Coronary artery (tissue), 2 donors: ENCODE results near the gene RRP1B.

Source experiments
- DNase-seq: peaks from one replicate; pipeline ENCODE4 v3.0.0-alpha.2; 2017; ENCODE audit warnings: low spot score
- H3K27ac ChIP-seq, 2 donors: fragments of 200-600 bp; sonication (generic); one replicate each; pipeline ENCODE4 v1.5.1; 2016 to 2019
- H3K4me3 ChIP-seq: fragments of 200-600 bp; sonication (generic); 2 replicates; pipeline ENCODE4 v1.5.1; 2016; ENCODE audit warnings: mild to moderate bottlenecking, moderate library complexity
- TF ChIP-seq, protein P1 (sequence below): fragments of 200-600 bp; sonication (generic); IDR thresholded peaks from one replicate; pipeline ENCODE4 v1.5.1; 2019; ENCODE audit warnings: antibody characterized with exemption

RRP1B gene

GRCh38 chr21:43631411-43632107 is 27.8 kb upstream of the RRP1B start:
- Histone ChIP-seq H3K27ac (no peak overlapping the region), H3K4me3 (no peak overlapping the region)
- no peak for DNase-seq
- TF ChIP-seq, protein P1, sequence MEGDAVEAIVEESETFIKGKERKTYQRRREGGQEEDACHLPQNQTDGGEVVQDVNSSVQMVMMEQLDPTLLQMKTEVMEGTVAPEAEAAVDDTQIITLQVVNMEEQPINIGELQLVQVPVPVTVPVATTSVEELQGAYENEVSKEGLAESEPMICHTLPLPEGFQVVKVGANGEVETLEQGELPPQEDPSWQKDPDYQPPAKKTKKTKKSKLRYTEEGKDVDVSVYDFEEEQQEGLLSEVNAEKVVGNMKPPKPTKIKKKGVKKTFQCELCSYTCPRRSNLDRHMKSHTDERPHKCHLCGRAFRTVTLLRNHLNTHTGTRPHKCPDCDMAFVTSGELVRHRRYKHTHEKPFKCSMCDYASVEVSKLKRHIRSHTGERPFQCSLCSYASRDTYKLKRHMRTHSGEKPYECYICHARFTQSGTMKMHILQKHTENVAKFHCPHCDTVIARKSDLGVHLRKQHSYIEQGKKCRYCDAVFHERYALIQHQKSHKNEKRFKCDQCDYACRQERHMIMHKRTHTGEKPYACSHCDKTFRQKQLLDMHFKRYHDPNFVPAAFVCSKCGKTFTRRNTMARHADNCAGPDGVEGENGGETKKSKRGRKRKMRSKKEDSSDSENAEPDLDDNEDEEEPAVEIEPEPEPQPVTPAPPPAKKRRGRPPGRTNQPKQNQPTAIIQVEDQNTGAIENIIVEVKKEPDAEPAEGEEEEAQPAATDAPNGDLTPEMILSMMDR: no peak

DNA sequence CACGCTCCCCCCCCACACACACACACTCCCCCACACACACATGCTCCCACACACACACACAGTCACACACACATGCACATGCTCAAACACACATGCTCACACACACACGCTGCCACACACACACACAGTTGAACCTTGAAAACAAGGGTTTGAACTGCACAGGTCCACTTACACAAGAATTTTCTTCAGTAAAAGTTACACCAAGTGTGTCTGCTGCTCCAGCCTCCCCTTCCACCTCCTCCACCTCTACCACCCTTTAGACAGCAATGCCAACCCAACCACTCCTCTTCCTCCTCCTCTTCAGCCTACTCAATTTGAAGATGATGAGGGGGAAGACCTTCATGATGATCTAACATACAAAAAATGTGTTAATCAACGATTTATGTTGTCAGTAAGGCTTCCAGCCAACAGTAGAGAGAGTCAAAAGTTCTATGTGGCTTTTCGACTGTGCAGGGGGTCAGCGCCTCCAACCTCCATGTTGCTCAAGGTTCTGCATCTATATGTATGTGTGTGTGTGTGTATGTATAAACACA is 26.9 kb upstream of the RRP1B start:
- H3K4me3 ChIP-seq: no peak overlapping the region
- H3K27ac ChIP-seq: no peak overlapping the region
- TF ChIP-seq, protein P1: no peak
- DNase-seq: no peak

DNA sequence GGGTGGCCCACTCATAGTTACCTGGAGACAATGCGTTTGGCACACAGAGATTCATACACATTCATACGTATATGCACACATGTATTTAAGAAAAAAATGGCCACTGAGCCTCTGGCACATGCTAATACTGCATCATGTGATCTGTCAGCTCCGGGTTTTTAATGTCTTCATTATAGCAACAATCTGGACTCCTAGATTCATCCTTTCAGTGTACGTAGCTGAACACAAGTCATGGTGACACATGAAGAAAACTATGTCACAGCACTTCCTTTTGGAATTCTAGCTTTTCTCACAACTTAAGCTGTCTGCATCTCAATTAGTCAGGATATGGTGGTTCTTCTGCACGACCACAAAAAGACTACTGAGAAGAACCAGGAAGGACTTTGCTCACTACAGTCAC is 24.7 kb upstream of the RRP1B start:
- TF ChIP-seq, protein P1: no peak
- Histone ChIP-seq H3K27ac (no peak overlapping the region), H3K4me3 (no peak overlapping the region)
- DNase-seq: no peak

DNA sequence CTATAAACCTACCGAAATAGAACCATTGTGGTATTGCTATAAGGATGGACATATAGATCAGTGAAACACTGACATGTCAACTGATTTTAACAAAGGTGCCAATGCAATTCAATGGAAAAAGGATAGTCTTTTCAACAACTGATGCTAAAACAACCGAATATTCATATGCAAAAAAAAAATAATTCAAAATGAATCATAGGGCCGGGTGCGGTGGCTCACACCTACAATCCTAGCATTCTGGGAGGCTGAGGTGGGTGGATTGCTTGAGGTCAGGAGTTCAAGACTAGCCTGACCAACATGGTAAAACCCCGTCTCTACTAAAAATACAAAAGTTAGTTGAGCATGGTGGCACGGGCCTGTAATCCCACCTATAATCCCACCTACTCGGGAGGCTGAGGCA is 23.9 kb upstream of the RRP1B start:
- Histone ChIP-seq H3K27ac (no peak overlapping the region), H3K4me3 (no peak overlapping the region)
- TF ChIP-seq, protein P1: no peak
- DNase-seq: no peak

GRCh38 chr21:43637530-43638158 is 21.7 kb upstream of the RRP1B start:
- DNase-seq: no peak
- Histone ChIP-seq H3K4me3 (no peak overlapping the region), H3K27ac (no peak overlapping the region)
- TF ChIP-seq, protein P1: no peak

- Histone ChIP-seq H3K27ac (no peak overlapping the region), H3K4me3 (no peak overlapping the region)
- DNase-seq: no peak
- TF ChIP-seq, protein P1: no peak
Observed at GRCh38 chr21:43639470-43640353, 19.6 kb upstream of the RRP1B start.
